CD8-positive, alpha-beta memory T cell (primary cell): ENCODE data around the gene HNRNPC. TPM values are rescaled to one million over a fixed set of nuclear protein-coding genes. Genes with fewer than 3 reads are reported as not detected.
"Not testable (repeated sequence)": the region's sequence is repeated elsewhere in the genome, so short reads cannot be mapped to it uniquely, and the experiment has no call there.

Experiments used
- CTCF ChIA-PET: fragments of 350-600 bp; sonication (Branson Sonifier 250); formaldehyde crosslinking; loops from one replicate; lab custom pipeline; 2021; ENCODE audit warnings: antibody characterized with exemption; lab: Charles Lee
- POLR2A ChIA-PET: fragments of 350-600 bp; sonication (Branson Sonifier 250); formaldehyde crosslinking; loops from one replicate; lab custom pipeline; 2021; ENCODE audit warnings: antibody characterized with exemption; lab: Charles Lee
- DNase-seq, 5 donors: peaks; one replicate each; pipeline versions ENCODE4 v3.0.0 to v3.0.0-alpha.2; 2020 to 2022; ENCODE audit warnings: mixed read lengths in 1 of 5
- H3K27ac ChIP-seq: one replicate; pipeline ENCODE4 v1.7.0; 2013; ENCODE audit warnings: low read depth, mild to moderate bottlenecking, low read length, moderate library complexity
- H3K27me3 ChIP-seq: 2 replicates; pipeline ENCODE4 v1.7.0; 2013; ENCODE audit warnings: low read length, mild to moderate bottlenecking; ENCODE audit not compliant: insufficient read depth, poor library complexity, severe bottlenecking
- H3K36me3 ChIP-seq: 2 replicates; pipeline ENCODE4 v1.7.0; 2013; ENCODE audit warnings: mild to moderate bottlenecking, low read length, moderate library complexity; ENCODE audit not compliant: insufficient read depth
- H3K4me1 ChIP-seq: 2 replicates; pipeline ENCODE4 v1.7.0; 2013; ENCODE audit warnings: mild to moderate bottlenecking, low read length, moderate library complexity; ENCODE audit not compliant: insufficient read depth
- H3K4me3 ChIP-seq: 2 replicates; pipeline ENCODE4 v1.7.0; 2013; ENCODE audit warnings: mild to moderate bottlenecking, low read length
- H3K9me3 ChIP-seq: 2 replicates; pipeline ENCODE4 v1.7.0; 2013; ENCODE audit warnings: mild to moderate bottlenecking, low read length
- H3K27ac Mint-ChIP-seq, 8 donors: one replicate each; pipeline ENCODE4 v1.8.0; 2020 to 2021; ENCODE audit warnings: mixed read lengths in 8 of 8, mild to moderate bottlenecking in 6 of 8, inconsistent platforms in 3 of 8, moderate library complexity in 3 of 8
- H3K27me3 Mint-ChIP-seq, 2 donors: one replicate each; pipeline ENCODE4 v1.8.0; 2020 to 2021; ENCODE audit warnings: mixed read lengths in 2 of 2, mild to moderate bottlenecking in 1 of 2, moderate library complexity in 1 of 2
- H3K36me3 Mint-ChIP-seq, 3 donors: one replicate each; pipeline ENCODE4 v1.8.0; 2020 to 2021; ENCODE audit warnings: mixed read lengths in 3 of 3, inconsistent platforms in 1 of 3, mild to moderate bottlenecking in 1 of 3
- H3K4me1 Mint-ChIP-seq, 3 donors: one replicate each; pipeline ENCODE4 v1.8.0; 2020 to 2021; ENCODE audit warnings: mixed read lengths in 3 of 3, inconsistent platforms in 1 of 3, mild to moderate bottlenecking in 1 of 3
- H3K4me3 Mint-ChIP-seq, 7 donors: one replicate each; pipeline ENCODE4 v1.8.0; 2020 to 2021; ENCODE audit warnings: mixed read lengths in 7 of 7, mild to moderate bottlenecking in 6 of 7, moderate library complexity in 4 of 7, inconsistent platforms in 2 of 7
- H3K9me3 Mint-ChIP-seq, 5 donors: one replicate each; pipeline ENCODE4 v1.8.0; 2020 to 2022; ENCODE audit warnings: mixed read lengths in 5 of 5, mild to moderate bottlenecking in 3 of 5, moderate library complexity in 2 of 5, inconsistent platforms in 1 of 5
- polyA plus RNA-seq: library from polyadenylated mRNA; unstranded; fragments of 300-500 nt; fragmentation: Illumina TruSeq; gene quantifications from one replicate; pipeline ENCODE4 v1.2.3, GENCODE V29; 2021
- total RNA-seq, 2 experiments: library from RNA; stranded (reverse); gene quantifications; one replicate each; pipeline ENCODE4 v1.2.3, GENCODE V29; 2021

Gene HNRNPC
- total and polyA plus RNA-seq, 3 experiments from 2014 or later = 700 to 1,180 (median 1,158) TPM

- no peaks in the 10 kb centered on the region for H3K27me3 ChIP-seq
- POLR2A ChIA-PET = no interaction called here
- peak overlapping the region; percentile 18 for H3K27ac ChIP-seq
- no peaks in the 10 kb centered on the region for H3K36me3 ChIP-seq
- Mint-ChIP-seq H3K4me3 (peak overlapping the region; percentile 70 to 92 (median 77)), H3K27me3 (peaks cover under 1 to 4% of the 10 kb centered on the region in 2 donors), H3K9me3 (no peaks in the 10 kb centered on the region), H3K27ac (peak overlapping the region; percentile 21 to 97 (median 82)), H3K36me3 (no peaks in the 10 kb centered on the region), H3K4me1 (peaks cover 13 to 21% (median 18%) of the 10 kb centered on the region in 3 donors)
- peak overlapping the region; percentile 61 for H3K4me3 ChIP-seq
- CTCF ChIA-PET = interaction anchor here (1.2 kb wide), 1 partner anchor 40 kb away, joined by 4 read pairs; no protein-coding TSS in a partner anchor
- no peak for DNase-seq
- peaks cover 7% of the 10 kb centered on the region for H3K4me1 ChIP-seq
- no peaks in the 10 kb centered on the region for H3K9me3 ChIP-seq
These were observed 38.9 kb upstream of the HNRNPC start for GRCh38 chr14:21308132-21308478.

- H3K27ac Mint-ChIP-seq = peak overlapping the region in 5 of 8 donors; percentile 21 to 95 (median 65)
These were observed 38.4 kb upstream of the HNRNPC start for GRCh38 chr14:21307637-21308036.

GRCh38 chr14:21302836-21303140 is 33.5 kb upstream of the HNRNPC start:
- H3K36me3 ChIP-seq, H3K9me3 ChIP-seq, H3K4me3 ChIP-seq, H3K4me3 Mint-ChIP-seq, H3K9me3 Mint-ChIP-seq, CTCF ChIA-PET, H3K36me3 Mint-ChIP-seq, DNase-seq, H3K27ac Mint-ChIP-seq, H3K27ac ChIP-seq, H3K27me3 ChIP-seq, H3K4me1 ChIP-seq, POLR2A ChIA-PET: not testable (repeated sequence)
- H3K27me3 Mint-ChIP-seq = peaks cover 11 to 12% of the 10 kb centered on the region in 2 donors
- H3K4me1 Mint-ChIP-seq = peaks cover 2 to 11% (median 6%) of the 10 kb centered on the region in 3 donors

More at GRCh38 chr14:21307637-21308036, 38.4 kb upstream of the HNRNPC start:
- H3K36me3 Mint-ChIP-seq = no peaks in the 10 kb centered on the region
- no peak for DNase-seq
- Histone ChIP-seq H3K9me3 (no peaks in the 10 kb centered on the region), H3K27me3 (no peaks in the 10 kb centered on the region), H3K4me1 (peaks cover 7% of the 10 kb centered on the region), H3K36me3 (no peaks in the 10 kb centered on the region), H3K4me3 (no peak overlapping the region), H3K27ac (peak overlapping the region; percentile 18)
- H3K27me3 Mint-ChIP-seq = peaks cover 0 to 4% of the 10 kb centered on the region in 2 donors
- ChIA-PET POLR2A (no interaction called here), CTCF (interaction anchor here (1.2 kb wide), 1 partner anchor 40 kb away, joined by 4 read pairs; no protein-coding TSS in a partner anchor)
- H3K4me1 Mint-ChIP-seq = peaks cover 13 to 21% (median 18%) of the 10 kb centered on the region in 3 donors
- no peaks in the 10 kb centered on the region for H3K9me3 Mint-ChIP-seq
- peak overlapping the region in 4 of 7 donors; percentile 2 to 75 (median 38) for H3K4me3 Mint-ChIP-seq

- Histone ChIP-seq H3K27ac (no peak overlapping the region), H3K4me1 (no peaks in the 10 kb centered on the region), H3K4me3 (no peak overlapping the region), H3K36me3 (no peaks in the 10 kb centered on the region), H3K27me3 (peaks cover 5% of the 10 kb centered on the region), H3K9me3 (no peaks in the 10 kb centered on the region)
- CTCF ChIA-PET = no interaction called here
- POLR2A ChIA-PET = no interaction called here
- H3K36me3 Mint-ChIP-seq = no peaks in the 10 kb centered on the region
- H3K27ac Mint-ChIP-seq = no peak overlapping the region
- H3K4me1 Mint-ChIP-seq = peaks cover 2 to 11% (median 4%) of the 10 kb centered on the region in 3 donors
- H3K9me3 Mint-ChIP-seq = no peaks in the 10 kb centered on the region
- no peak overlapping the region for H3K4me3 Mint-ChIP-seq
- H3K27me3 Mint-ChIP-seq = peaks cover 13 to 17% of the 10 kb centered on the region in 2 donors
- no peak for DNase-seq
These were observed 33.0 kb upstream of the HNRNPC start for GRCh38 chr14:21302013-21302835.

GRCh38 chr14:21300892-21301291 is 31.6 kb upstream of the HNRNPC start:
- peak overlapping the region in 5 of 7 donors; percentile 29 to 66 (median 60) for H3K4me3 Mint-ChIP-seq
- no peaks in the 10 kb centered on the region for H3K4me1 ChIP-seq
- peaks cover 5% of the 10 kb centered on the region for H3K27me3 ChIP-seq
- H3K9me3 ChIP-seq = no peaks in the 10 kb centered on the region
- peak overlapping the region; percentile 32 for H3K4me3 ChIP-seq
- H3K27ac Mint-ChIP-seq = no peak overlapping the region
- ChIA-PET CTCF (no interaction called here), POLR2A (no interaction called here)
- H3K36me3 Mint-ChIP-seq = no peaks in the 10 kb centered on the region
- peaks cover 2 to 11% (median 4%) of the 10 kb centered on the region in 3 donors for H3K4me1 Mint-ChIP-seq
- H3K27me3 Mint-ChIP-seq = peaks cover 13 to 17% of the 10 kb centered on the region in 2 donors
- no peaks in the 10 kb centered on the region for H3K36me3 ChIP-seq
- H3K27ac ChIP-seq = no peak overlapping the region
- H3K9me3 Mint-ChIP-seq = no peaks in the 10 kb centered on the region
- DNase-seq = peak in 3 of 5 donors; percentile 10 to 51 (median 18)

GRCh38 chr14:21299562-21300130 is 30.4 kb upstream of the HNRNPC start:
- H3K36me3 Mint-ChIP-seq = no peaks in the 10 kb centered on the region
- H3K27me3 Mint-ChIP-seq = peaks cover 17% of the 10 kb centered on the region in 2 donors
- H3K9me3 Mint-ChIP-seq = no peaks in the 10 kb centered on the region
- no peak overlapping the region for H3K4me3 Mint-ChIP-seq
- H3K27ac Mint-ChIP-seq = no peak overlapping the region
- DNase-seq = no peak
- Histone ChIP-seq H3K27ac (no peak overlapping the region), H3K4me1 (no peaks in the 10 kb centered on the region), H3K4me3 (no peak overlapping the region), H3K9me3 (no peaks in the 10 kb centered on the region), H3K27me3 (peaks cover 5% of the 10 kb centered on the region), H3K36me3 (no peaks in the 10 kb centered on the region)
- CTCF ChIA-PET = interaction anchor here (0.9 kb wide), 1 partner anchor 31 kb away, joined by 3 read pairs; no protein-coding TSS in a partner anchor
- POLR2A ChIA-PET = no interaction called here
- peaks cover 2 to 11% (median 4%) of the 10 kb centered on the region in 3 donors for H3K4me1 Mint-ChIP-seq

- Histone ChIP-seq H3K36me3 (no peaks in the 10 kb centered on the region), H3K27ac (no peak overlapping the region), H3K27me3 (peaks cover 5% of the 10 kb centered on the region), H3K9me3 (no peaks in the 10 kb centered on the region), H3K4me1 (no peaks in the 10 kb centered on the region), H3K4me3 (no peak overlapping the region)
- CTCF ChIA-PET = no interaction called here
- no peak overlapping the region for H3K27ac Mint-ChIP-seq
- POLR2A ChIA-PET = no interaction called here
- peaks cover 2 to 11% (median 4%) of the 10 kb centered on the region in 3 donors for H3K4me1 Mint-ChIP-seq
- no peaks in the 10 kb centered on the region for H3K9me3 Mint-ChIP-seq
- no peak overlapping the region for H3K4me3 Mint-ChIP-seq
- peaks cover 17 to 21% of the 10 kb centered on the region in 2 donors for H3K27me3 Mint-ChIP-seq
- H3K36me3 Mint-ChIP-seq = no peaks in the 10 kb centered on the region
- DNase-seq = no peak
These were observed 29.1 kb upstream of the HNRNPC start for GRCh38 chr14:21298358-21298757.

- peaks cover 6 to 14% of the 10 kb centered on the region in 2 donors for H3K27me3 Mint-ChIP-seq
- DNase-seq, H3K27me3 ChIP-seq, H3K4me1 ChIP-seq, H3K4me1 Mint-ChIP-seq, H3K9me3 ChIP-seq, CTCF ChIA-PET, H3K4me3 Mint-ChIP-seq, H3K9me3 Mint-ChIP-seq, H3K27ac Mint-ChIP-seq, H3K27ac ChIP-seq, H3K36me3 ChIP-seq, H3K36me3 Mint-ChIP-seq, H3K4me3 ChIP-seq: not testable (repeated sequence)
- POLR2A ChIA-PET = interaction anchor here (0.7 kb wide), 1 partner anchor 20 kb away, joined by 11 read pairs; no protein-coding TSS in a partner anchor
These were observed 24.8 kb upstream of the HNRNPC start for GRCh38 chr14:21294026-21294425.
